Endothelial cell of umbilical vein (primary cell): ENCODE data around the gene LYRM4. TPM values are rescaled to one million over a fixed set of nuclear protein-coding genes. Genes with fewer than 3 reads are reported as not detected.
A peak's percentile ranks its signal among the peaks of the same experiment; 100 is the strongest.

Source experiments
- BruUV-seq: library from RNA; stranded (reverse); fragments of 400-500 nt; replicated peaks from 2 replicates; lab custom pipeline; 2021; lab: Mats Ljungman, UMichigan
- CTCF ChIA-PET: fragments of 300-600, 350-600 bp; sonication (Branson Sonifier 250); formaldehyde crosslinking; loops from one replicate; lab custom pipeline; 2021; ENCODE audit warnings: antibody characterized with exemption, inconsistent platforms; lab: Charles Lee
- POLR2A ChIA-PET: fragments of 300-600, 350-600 bp; sonication (Branson Sonifier 250); formaldehyde crosslinking; loops from one replicate; lab custom pipeline; 2021; ENCODE audit warnings: antibody characterized with exemption, inconsistent platforms; lab: Charles Lee
- DNase-seq: peaks from one replicate; pipeline ENCODE4 v3.0.0-alpha.2; 2011; ENCODE audit warnings: low read depth, low spot score
- FAIRE-seq: peaks from 2 replicates; lab custom pipeline; 2011; peaks lifted over from hg19 to GRCh38; lab: Jason Lieb, UNC
- H2AFZ ChIP-seq: 2 replicates; pipeline ENCODE4 v1.6.0; 2012; ENCODE audit warnings: low read depth, low read length, control low read depth, inconsistent platforms
- H3K27ac ChIP-seq: 2 replicates; pipeline ENCODE4 v1.5.1; 2011; ENCODE audit warnings: low read depth, mild to moderate bottlenecking, control low read depth, low read length, moderate library complexity; ENCODE audit not compliant: insufficient read depth
- H3K27me3 ChIP-seq, 2 experiments: 2 replicates each; pipeline versions ENCODE4 v1.6.0 to v1.6.1; 2011; ENCODE audit warnings: low read length in 2 of 2, mixed read lengths in 1 of 2; ENCODE audit not compliant: control insufficient read depth in 2 of 2, insufficient read depth in 2 of 2
- H3K36me3 ChIP-seq, 2 experiments: 2 replicates in 1 of 2; 3 replicates in 1 of 2; pipeline ENCODE4 v1.5.1; 2011; ENCODE audit warnings: low read length in 2 of 2, mild to moderate bottlenecking in 1 of 2, moderate library complexity in 1 of 2; ENCODE audit not compliant: control insufficient read depth in 2 of 2, insufficient read depth in 2 of 2; ENCODE audit errors: extremely low read depth in 1 of 2
- H3K4me1 ChIP-seq: 3 replicates; pipeline ENCODE4 v1.5.1; 2011; ENCODE audit warnings: mild to moderate bottlenecking, low read length; ENCODE audit not compliant: control insufficient read depth, insufficient read depth; ENCODE audit errors: extremely low read depth
- H3K4me2 ChIP-seq: 2 replicates; pipeline ENCODE4 v1.6.1; 2011; ENCODE audit warnings: low read length, control low read depth, mixed read lengths; ENCODE audit not compliant: insufficient read depth
- H3K4me3 ChIP-seq, 3 experiments: fragments of 200-600 bp in 1 of 3; sonication (generic), shearing (Covaris generic) in 1 of 3; replicated peaks in 1 of 3; 2 replicates each; pipeline ENCODE4 v1.5.1; 2011 to 2016; ENCODE audit warnings: control low read depth in 3 of 3, low read length in 3 of 3, mild to moderate bottlenecking in 2 of 3, inconsistent platforms in 1 of 3, low read depth in 1 of 3, moderate library complexity in 1 of 3; ENCODE audit not compliant: insufficient read depth in 1 of 3
- H3K79me2 ChIP-seq: 2 replicates; pipeline ENCODE4 v1.6.0; 2012; ENCODE audit warnings: low read length, inconsistent platforms; ENCODE audit not compliant: control insufficient read depth, insufficient read depth
- H3K9ac ChIP-seq: replicated peaks from 2 replicates; pipeline ENCODE3; 2011; ENCODE audit warnings: low read length, control low read depth; ENCODE audit not compliant: insufficient read depth; ENCODE audit errors: extremely low read depth
- H3K9me1 ChIP-seq: replicated peaks from 3 replicates; pipeline ENCODE4 v1.6.0; 2011; ENCODE audit warnings: mild to moderate bottlenecking, low read length; ENCODE audit not compliant: control insufficient read depth, insufficient read depth; ENCODE audit errors: extremely low read depth
- H3K9me3 ChIP-seq: replicated peaks from 2 replicates; pipeline ENCODE4 v1.5.1; 2012; ENCODE audit warnings: low read length, inconsistent platforms; ENCODE audit not compliant: control insufficient read depth, insufficient read depth
- H4K20me1 ChIP-seq: replicated peaks from 2 replicates; pipeline ENCODE3; 2011; ENCODE audit warnings: mild to moderate bottlenecking, low read length; ENCODE audit not compliant: control insufficient read depth, insufficient read depth; ENCODE audit errors: extremely low read depth
- EZH2 ChIP-seq: IDR thresholded peaks from 2 replicates; pipeline ENCODE4 v1.6.1; 2012; ENCODE audit warnings: borderline replicate concordance, low read depth, mild to moderate bottlenecking, moderate library complexity, low read length, inconsistent platforms; ENCODE audit not compliant: severe bottlenecking
- FOS ChIP-seq: IDR thresholded peaks from 2 replicates; pipeline ENCODE4 v1.6.1; 2011; ENCODE audit warnings: mild to moderate bottlenecking, low read length, moderate library complexity, borderline replicate concordance; ENCODE audit not compliant: insufficient read depth
- GATA2 ChIP-seq: IDR thresholded peaks from 2 replicates; pipeline ENCODE4 v1.7.0; 2011; ENCODE audit warnings: low read depth, mild to moderate bottlenecking, moderate library complexity, mixed read lengths, low read length; ENCODE audit not compliant: insufficient read length, insufficient read depth
- JUN ChIP-seq: IDR thresholded peaks from 2 replicates; pipeline ENCODE4 v1.6.1; 2011; ENCODE audit warnings: borderline replicate concordance, low read depth; ENCODE audit not compliant: insufficient read length, insufficient read depth
- MYC ChIP-seq: IDR thresholded peaks from one replicate; pipeline ENCODE4 v1.6.1; 2011; ENCODE audit warnings: mild to moderate bottlenecking, low read depth, low read length
- POLR2A ChIP-seq: IDR thresholded peaks from 2 replicates; pipeline ENCODE4 v1.6.1; 2012; ENCODE audit warnings: low read depth, mild to moderate bottlenecking, control low read depth, low read length
- POLR2AphosphoS5 ChIP-seq: IDR thresholded peaks from 2 replicates; pipeline ENCODE4 v1.6.1; 2012; ENCODE audit warnings: low read depth, mild to moderate bottlenecking, control low read depth, low read length, moderate library complexity; ENCODE audit not compliant: insufficient read depth
- dilution Hi-C: fragments of 300-500 bp; cut with MboI; formaldehyde crosslinking; loops from one replicate; pipeline ENCODE4 v1.15.0; 2019; ENCODE audit warnings: low sequenced_read_pairs; ENCODE audit not compliant: extremely low pct_ligation_motif_present
- intact Hi-C: fragments of 100-400 bp; cut with micrococcal nuclease; formaldehyde crosslinking; loops from one replicate; pipeline ENCODE4 v1.10.0; 2022
- polyA plus RNA-seq, 4 experiments: library from polyadenylated mRNA; depleted of rRNA in 3 of 4; stranded (reverse) in 3 of 4; unstranded in 1 of 4; fragments of >200 nt; gene quantifications; 2 replicates each; pipeline versions ENCODE4 v1.2.1 to v1.2.3, GENCODE V29; 2011 to 2012; ENCODE audit warnings: missing spikeins in 1 of 4
- total RNA-seq: library from RNA; stranded (reverse); gene quantifications from 2 replicates; pipeline ENCODE4 v1.2.3, GENCODE V29; 2021
- TF ChIP-seq, protein P1 (sequence below): IDR thresholded peaks from 2 replicates; pipeline ENCODE4 v1.6.1; 2011; ENCODE audit not compliant: insufficient read depth, insufficient read length
- TF ChIP-seq, protein P2 (sequence below), 2 donors: IDR thresholded peaks; 1 replicate in 1 of 2; 2 replicates in 1 of 2; pipeline ENCODE4 v1.5.1; 2011; ENCODE audit warnings: low read length in 2 of 2, mild to moderate bottlenecking in 2 of 2, moderate library complexity in 2 of 2, control low read depth in 1 of 2, inconsistent platforms in 1 of 2, low read depth in 1 of 2; ENCODE audit not compliant: insufficient read depth in 1 of 2; ENCODE audit errors: extremely low read depth in 1 of 2

Gene LYRM4
- total and polyA plus RNA-seq, 2 donors (not counting 3 experiments of a cell fraction or from before 2014, with no cell fraction given) = 39.5 to 44.0 TPM

DNA sequence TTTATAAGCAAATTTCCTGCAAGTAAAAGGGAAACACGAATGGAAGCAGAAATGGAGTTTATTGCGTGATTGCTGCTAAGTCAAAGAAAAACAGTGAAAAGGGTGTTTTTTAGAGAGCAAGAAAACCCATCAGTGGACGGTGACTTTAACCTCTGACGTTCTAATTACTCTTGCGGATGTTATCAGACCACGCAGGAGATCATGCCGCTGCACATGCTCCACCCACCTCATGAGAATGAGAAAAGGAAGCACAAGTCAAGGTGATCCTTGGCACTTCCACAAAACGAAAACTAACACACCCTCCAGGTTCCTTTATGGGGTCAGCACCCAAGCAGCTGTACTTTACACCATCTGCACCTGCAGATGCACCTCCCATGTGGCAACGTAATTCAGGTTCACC, 45.0 kb downstream of the LYRM4 start:
- Histone ChIP-seq H3K79me2 (no peaks in the 10 kb centered on the region), H3K36me3 (peaks cover 4 to 5% of the 10 kb centered on the region in 2 experiments), H3K9ac (no peak overlapping the region), H3K9me3 (no peaks in the 10 kb centered on the region), H3K4me1 (peaks cover 5% of the 10 kb centered on the region), H3K9me1 (no peaks in the 10 kb centered on the region), H4K20me1 (no peaks in the 10 kb centered on the region), H3K27ac (no peak overlapping the region), H3K4me2 (no peak overlapping the region), H2AFZ (no peak overlapping the region), H3K4me3 (no peak overlapping the region), H3K27me3 (no peaks in the 10 kb centered on the region)
- TF ChIP-seq, protein P1, sequence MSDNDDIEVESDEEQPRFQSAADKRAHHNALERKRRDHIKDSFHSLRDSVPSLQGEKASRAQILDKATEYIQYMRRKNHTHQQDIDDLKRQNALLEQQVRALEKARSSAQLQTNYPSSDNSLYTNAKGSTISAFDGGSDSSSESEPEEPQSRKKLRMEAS = no peak
- TF ChIP-seq FOS (no peak), MYC (no peak)
- no TSS peak for BruUV-seq
- no peak for FAIRE-seq
- intact Hi-C loops = loop anchor here (1.0 to 2.0 kb wide), 5 partner anchors 45 to 183 kb away; partner anchors contain the start of genes FARS2 and LYRM4
- ChIA-PET CTCF (interaction anchor here (1.4 to 4.0 kb wide), 7 partner anchors 9 to 187 kb away, joined by 4 to 22 read pairs (median 8); no protein-coding TSS in a partner anchor), POLR2A (no interaction called here)
- dilution Hi-C loops = no loop called here
- no peak for DNase-seq

GRCh38 chr6:5215159-5215558, 45.6 kb downstream of the LYRM4 start:
- FAIRE-seq = peak; percentile 69
- intact Hi-C loops (loop anchor here (1.0 to 2.0 kb wide), 5 partner anchors 46 to 183 kb away; partner anchors contain the start of genes FARS2 and LYRM4), dilution Hi-C loops (no loop called here)
- H3K9me1 ChIP-seq = no peaks in the 10 kb centered on the region
- peak; percentile 52 for DNase-seq
- no peaks in the 10 kb centered on the region for H3K27me3 ChIP-seq
- H3K9me3 ChIP-seq = no peaks in the 10 kb centered on the region
- no peak overlapping the region for H3K4me3 ChIP-seq
- POLR2A ChIA-PET = no interaction called here
- H3K79me2 ChIP-seq = no peaks in the 10 kb centered on the region
- H3K36me3 ChIP-seq = peaks cover 4 to 5% of the 10 kb centered on the region in 2 experiments
- H3K4me2 ChIP-seq = no peak overlapping the region
- TF ChIP-seq EZH2 = no peak
- TF ChIP-seq POLR2A = no peak
- TF ChIP-seq, protein P1 = no peak
- no peak for TF ChIP-seq GATA2
- TF ChIP-seq, protein P2, sequence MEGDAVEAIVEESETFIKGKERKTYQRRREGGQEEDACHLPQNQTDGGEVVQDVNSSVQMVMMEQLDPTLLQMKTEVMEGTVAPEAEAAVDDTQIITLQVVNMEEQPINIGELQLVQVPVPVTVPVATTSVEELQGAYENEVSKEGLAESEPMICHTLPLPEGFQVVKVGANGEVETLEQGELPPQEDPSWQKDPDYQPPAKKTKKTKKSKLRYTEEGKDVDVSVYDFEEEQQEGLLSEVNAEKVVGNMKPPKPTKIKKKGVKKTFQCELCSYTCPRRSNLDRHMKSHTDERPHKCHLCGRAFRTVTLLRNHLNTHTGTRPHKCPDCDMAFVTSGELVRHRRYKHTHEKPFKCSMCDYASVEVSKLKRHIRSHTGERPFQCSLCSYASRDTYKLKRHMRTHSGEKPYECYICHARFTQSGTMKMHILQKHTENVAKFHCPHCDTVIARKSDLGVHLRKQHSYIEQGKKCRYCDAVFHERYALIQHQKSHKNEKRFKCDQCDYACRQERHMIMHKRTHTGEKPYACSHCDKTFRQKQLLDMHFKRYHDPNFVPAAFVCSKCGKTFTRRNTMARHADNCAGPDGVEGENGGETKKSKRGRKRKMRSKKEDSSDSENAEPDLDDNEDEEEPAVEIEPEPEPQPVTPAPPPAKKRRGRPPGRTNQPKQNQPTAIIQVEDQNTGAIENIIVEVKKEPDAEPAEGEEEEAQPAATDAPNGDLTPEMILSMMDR (IDR thresholded peaks at IDR 0.05; ENCODE audit: extremely low read depth in 1 of 2, insufficient read depth in 1 of 2, low read depth in 1 of 2, low read length in 2 of 2) = no peak
- TF ChIP-seq POLR2AphosphoS5 = no peak
- TF ChIP-seq JUN = no peak
- TF ChIP-seq MYC = no peak
- TF ChIP-seq FOS = no peak
- H4K20me1 ChIP-seq = no peaks in the 10 kb centered on the region
- peaks cover 5% of the 10 kb centered on the region for H3K4me1 ChIP-seq
- CTCF ChIA-PET = interaction anchor here (1.0 to 2.7 kb wide), 10 partner anchors 9 to 1332 kb away, joined by 3 to 22 read pairs (median 4); no protein-coding TSS in a partner anchor
- no peak overlapping the region for H2AFZ ChIP-seq
- no peak overlapping the region for H3K27ac ChIP-seq
- no peak overlapping the region for H3K9ac ChIP-seq
- no TSS peak for BruUV-seq
